ENCODE data around the gene SLC1A2.

SLC1A2 gene

GRCh38 chr11:35419184-35419829 lies at the start of gene SLC1A2:
TSS of gene SLC1A2 (minus strand) at chr11:35419558. CDS start at chr11:35418966, 592 bp downstream.
- DNase-seq = no peak

DNA sequence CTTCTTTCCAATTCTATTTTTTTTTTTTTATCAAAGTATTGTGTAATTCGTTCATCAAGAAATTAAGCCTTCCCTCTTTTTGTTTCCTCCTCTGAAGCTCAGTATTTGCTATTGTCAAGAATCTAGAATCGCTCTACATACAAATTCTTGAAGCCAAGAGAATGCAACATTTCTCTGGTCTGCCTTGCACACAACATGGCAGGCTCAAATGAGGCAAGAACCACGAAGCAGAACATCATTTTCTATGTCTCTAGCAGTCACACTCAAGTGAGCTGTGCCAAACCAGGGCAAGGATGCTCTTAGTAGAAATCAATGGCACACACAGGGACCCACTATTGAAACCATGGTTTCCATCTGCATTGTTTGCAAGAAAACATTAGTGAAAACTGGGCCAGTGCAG lies 46.7 kb upstream of the SLC1A2 start:
- DNase-seq = no peak

DNA sequence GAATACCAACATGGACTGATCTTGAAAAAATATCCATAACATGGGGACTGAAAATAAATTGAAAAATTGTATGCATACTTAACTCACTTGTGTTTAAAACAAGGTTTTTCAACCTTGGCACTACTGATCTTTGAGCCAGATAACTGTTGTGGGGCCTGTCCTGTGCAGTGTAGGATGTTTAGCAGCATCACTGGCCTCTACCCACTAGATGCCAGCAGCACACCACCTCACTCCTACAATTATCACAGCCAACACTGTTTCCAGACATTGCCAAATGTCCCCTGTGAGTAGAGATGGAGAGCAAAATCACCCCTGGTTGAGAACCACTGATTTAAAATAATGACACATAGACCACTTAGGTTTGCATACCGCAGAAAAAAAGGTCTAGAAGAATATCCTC lies 45.0 kb upstream of the SLC1A2 start:
- no peak for DNase-seq

DNA sequence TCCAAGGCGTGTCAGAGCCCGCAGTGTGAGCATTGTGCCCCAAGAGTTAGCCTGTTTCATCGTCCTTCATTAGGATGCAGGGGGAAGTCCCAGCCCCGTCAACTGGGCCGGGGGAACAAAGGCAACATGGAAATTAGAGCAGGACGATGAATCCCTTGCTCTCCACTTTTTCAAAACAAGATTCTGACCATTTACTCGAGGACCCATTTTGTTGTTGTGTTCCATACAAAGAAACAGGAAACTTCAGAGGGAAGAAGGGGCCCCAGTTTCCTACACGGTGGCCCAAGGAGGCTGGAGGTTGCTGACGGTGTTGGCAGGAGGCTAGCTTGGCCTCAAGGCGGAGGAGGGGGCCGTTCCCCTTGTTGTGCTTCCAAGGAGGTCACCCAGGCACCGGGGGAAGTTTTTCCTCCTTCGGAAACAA lies 44.0 kb upstream of the SLC1A2 start:
- DNase-seq = no peak

DNA sequence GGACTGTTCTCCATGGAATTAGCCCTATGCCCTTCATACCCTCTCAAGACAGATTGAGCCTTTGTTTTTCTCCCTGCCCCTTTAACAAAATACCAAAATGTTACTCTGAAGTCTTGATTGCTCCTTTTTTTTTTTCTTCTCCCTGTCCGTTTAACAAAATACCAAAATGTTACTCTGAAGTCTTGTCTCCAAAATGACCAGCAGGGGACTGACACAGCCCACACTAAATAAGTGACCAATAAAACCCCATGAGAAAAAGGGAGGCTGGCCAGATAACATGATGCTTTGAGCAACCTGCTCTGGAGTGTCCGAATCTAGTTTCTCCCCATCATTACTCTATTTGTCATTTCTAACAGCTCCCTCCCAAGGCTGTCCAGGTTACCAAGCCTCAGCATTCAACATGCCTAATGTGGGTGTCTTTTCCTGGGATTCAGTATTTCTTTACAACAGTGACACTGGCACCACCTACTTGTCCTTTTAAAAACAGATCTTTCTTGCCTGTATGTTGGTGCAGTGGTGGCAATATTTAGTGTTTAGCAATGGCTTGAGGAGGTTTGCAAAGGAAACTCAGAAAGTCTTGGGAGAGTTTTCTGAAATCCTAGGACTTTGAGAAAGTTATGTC lies 42.7 kb upstream of the SLC1A2 start:
- DNase-seq = no peak

- no peak for DNase-seq
Observed at GRCh38 chr11:35459489-35459888, 40.1 kb upstream of the SLC1A2 start.

- no peak for DNase-seq
Observed at GRCh38 chr11:35458846-35459245, 39.5 kb upstream of the SLC1A2 start.

DNA sequence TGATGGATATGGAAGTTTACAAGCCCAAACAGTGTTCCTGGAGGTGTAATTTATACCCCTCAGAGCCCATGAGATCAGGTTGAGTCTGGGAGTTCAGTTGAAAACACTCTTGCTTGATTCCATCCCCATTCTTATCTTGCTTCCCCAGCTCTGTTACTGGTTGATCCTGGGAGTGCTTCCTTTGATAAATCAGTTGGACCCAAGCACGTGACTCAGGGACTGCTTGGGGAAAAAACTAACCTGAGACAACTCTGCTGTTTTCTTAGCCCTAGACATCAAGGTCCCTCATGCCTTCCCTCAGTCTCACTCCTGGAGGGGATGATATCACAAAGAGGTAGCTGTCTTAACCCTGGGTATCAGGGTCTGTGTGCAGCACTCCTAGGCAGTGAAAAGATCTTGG lies 35.0 kb upstream of the SLC1A2 start:
- DNase-seq = no peak

DNA sequence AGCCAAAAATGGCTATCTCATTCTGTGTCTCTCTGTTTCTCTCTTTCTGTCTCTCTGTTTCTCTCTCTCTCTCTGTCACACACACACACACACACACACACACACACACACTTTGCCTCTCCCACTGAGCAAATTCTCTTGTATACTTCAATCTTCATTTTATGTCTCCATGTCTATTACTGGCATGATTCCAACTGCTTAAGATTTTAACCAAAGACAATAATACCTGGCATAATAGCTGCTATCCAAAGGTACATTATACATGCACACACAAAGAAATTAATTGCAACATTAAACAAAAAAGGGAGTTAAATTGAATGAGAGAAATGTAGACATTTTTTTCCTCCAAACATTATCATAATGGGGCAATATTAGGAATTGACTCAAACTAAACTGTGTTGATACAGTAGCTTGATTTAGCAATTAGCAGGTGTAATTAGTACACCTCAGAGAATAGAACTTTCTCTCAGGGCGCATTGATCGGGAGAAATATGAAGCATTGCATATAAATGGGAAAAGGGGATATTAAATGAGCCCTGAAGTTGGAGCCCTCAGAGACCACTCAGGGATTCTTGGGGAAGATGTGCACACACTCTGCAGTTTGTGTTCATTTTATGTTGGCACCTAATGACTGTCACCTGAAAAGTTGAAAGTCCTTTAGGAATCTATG lies 17.4 kb upstream of the SLC1A2 start:
- DNase-seq = no peak

DNA sequence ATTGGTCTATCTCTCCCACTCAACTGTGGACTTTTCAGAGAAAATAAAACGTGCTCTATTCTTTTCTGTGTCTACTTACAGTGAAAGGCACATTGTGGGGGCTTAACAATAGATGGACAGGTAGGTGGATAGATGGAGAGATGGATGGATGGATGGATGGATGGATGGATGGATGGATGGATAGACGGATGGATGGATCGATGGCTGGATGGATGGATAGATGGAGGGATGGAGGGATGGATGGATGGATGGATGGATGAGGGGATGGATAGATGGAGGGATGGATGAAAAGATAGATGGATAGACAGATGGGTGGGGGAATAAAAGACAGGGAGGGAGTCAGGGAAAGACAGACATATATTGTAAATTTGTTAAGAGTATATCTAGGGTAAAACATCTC lies 14.2 kb upstream of the SLC1A2 start:
- no peak for DNase-seq

- no peak for DNase-seq
Observed at GRCh38 chr11:35432464-35432863, 13.1 kb upstream of the SLC1A2 start.

GRCh38 chr11:35427071-35427470 lies 7.7 kb upstream of the SLC1A2 start:
- DNase-seq = no peak

- DNase-seq = no peak
Observed at GRCh38 chr11:35426351-35426750, 7.0 kb upstream of the SLC1A2 start.

DNA sequence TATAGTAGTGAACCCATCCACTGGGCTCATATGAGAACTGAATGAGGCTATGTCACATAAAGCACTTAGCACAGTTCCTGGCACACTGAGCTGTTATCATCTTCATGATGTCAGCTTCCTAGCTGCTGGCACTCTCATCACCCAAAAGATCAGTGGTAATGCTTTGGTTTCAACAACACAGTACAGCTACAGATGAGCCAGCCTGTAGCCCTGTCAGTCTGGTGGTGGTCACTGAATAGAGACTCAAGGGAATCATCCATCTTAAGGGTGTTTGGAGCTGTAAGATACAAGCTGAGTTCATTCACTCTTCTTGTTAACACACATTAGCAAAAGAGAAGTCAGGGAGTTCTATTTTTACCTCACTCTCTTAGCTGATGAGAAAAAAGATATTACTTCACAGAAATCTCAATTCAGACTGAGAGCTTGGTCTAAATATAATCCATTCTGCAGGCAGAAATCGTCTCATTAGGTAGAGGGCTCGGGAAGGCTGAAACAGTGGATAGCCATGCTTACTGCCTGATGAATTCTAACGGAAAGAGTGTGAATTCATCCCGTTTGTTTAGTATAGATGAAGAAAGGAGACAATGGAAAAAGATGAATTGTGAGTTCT lies 6.3 kb upstream of the SLC1A2 start:
- no peak for DNase-seq

- DNase-seq = no peak
Observed at GRCh38 chr11:35424157-35424940, 5.0 kb upstream of the SLC1A2 start.

- DNase-seq = no peak
Observed at GRCh38 chr11:35420371-35420770, 1.0 kb upstream of the SLC1A2 start.

GRCh38 chr11:35419830-35420333 lies 524 bp upstream of the SLC1A2 start:
- DNase-seq = no peak

- DNase-seq = no peak
Observed at GRCh38 chr11:35418282-35419183, 825 bp downstream of the SLC1A2 start.

DNA sequence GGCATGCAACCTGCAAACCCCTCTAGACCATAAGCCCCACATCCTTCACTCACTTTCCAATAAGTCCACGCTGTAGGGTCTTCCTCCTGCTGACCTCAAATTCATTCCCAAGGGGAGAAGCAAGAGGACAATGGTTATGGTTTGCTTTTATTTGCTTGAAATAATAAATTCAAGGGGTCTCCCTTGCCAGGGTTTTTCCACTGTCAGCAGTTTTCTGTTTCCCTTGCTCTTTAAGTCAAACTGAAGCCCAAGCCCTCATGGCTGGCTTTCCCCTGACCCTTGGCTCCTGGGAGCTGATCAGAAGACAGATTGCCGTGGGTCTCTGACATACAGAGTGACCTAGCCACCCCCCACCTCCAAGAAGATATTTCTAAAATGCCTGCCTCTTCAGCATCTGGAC lies 3.9 kb downstream of the SLC1A2 start:
- no peak for DNase-seq

DNA sequence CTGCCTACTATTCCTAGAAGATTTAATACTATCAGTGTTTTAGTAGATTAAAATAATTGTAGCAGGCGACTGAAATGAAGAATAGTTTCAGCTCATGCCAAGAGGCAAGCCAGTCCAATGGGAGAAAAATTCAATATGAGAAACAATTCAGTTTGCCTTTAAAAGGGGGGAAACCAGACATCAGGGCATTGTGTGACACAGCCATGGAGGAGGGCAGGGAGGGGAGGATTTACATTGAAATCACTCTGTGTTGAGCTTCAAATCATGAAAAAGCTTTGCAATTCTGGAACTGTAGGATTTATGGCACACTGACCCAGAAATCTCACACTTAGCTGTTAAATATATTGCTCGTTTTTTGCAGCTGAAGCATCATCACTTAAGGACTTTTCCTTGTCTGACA lies 4.6 kb downstream of the SLC1A2 start:
- DNase-seq = no peak

DNA sequence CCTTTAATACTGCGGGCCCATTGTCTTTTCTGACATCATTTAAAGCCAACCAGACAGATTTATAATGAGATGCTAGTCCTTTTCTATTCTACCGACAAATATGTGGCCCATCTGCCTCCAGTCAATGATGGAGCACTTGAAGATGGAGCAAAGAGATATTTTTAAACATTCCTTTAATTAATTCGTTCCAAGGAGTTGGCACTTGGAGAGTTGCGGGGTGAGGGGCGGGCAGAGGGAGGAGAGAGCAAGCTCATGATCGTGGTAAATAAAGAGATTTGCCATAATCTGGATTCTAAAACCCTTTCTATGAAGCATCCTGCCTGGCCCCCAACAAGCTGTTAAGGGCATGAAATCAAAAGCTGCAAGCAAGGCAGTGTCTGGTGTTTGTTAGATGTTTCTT lies 5.0 kb downstream of the SLC1A2 start:
- DNase-seq = no peak

DNA sequence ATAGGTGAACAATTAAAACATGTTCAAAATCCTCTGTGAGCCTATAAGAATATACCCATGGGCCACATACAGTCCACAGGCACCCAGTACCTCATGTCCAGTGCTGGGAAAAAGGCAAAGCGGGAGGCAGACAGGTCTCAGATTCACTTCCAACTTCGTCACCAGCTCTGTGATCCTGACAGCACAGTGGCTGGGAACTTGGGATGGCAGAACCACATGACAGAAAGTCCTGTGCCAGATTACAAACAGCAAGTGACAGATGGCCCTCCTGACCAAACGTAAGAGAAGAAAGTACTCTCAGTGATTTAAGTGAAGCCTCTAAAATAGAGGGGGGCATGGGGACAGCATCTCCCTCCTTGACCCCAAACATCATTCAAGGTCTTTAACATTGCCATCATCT lies 5.8 kb downstream of the SLC1A2 start:
- no peak for DNase-seq
